NCI-H128 (cell line): Measurements from ENCODE around the gene CKAP4.
A peak's percentile ranks its signal among the peaks of the same experiment; 100 is the strongest.

Experiments used
- DNase-seq: peaks from one replicate; lab custom pipeline; 2025; ENCODE audit not compliant: unreplicated experiment; lab: John Stamatoyannopoulos, UW

The CKAP4 gene

GRCh38 chr12:106243620-106244019, 4.2 kb downstream of the CKAP4 start:
- DNase-seq = no peak

- no peak for DNase-seq
Measured at GRCh38 chr12:106240821-106241220, 7.0 kb downstream of the CKAP4 start.

GRCh38 chr12:106239951-106240335, 7.9 kb downstream of the CKAP4 start:
- DNase-seq = no peak

GRCh38 chr12:106239241-106239950, 8.4 kb downstream of the CKAP4 start:
- no peak for DNase-seq

GRCh38 chr12:106238146-106238545, 9.7 kb downstream of the CKAP4 start:
- DNase-seq = no peak

- no peak for DNase-seq
Measured at GRCh38 chr12:106235770-106236169, 12.1 kb downstream of the CKAP4 start.

GRCh38 chr12:106234449-106234848, 13.4 kb downstream of the CKAP4 start:
- DNase-seq = no peak

GRCh38 chr12:106233011-106233410, 14.8 kb downstream of the CKAP4 start:
- no peak for DNase-seq

- DNase-seq = no peak
Measured at GRCh38 chr12:106229036-106229591, 18.7 kb downstream of the CKAP4 start.

- no peak for DNase-seq
Measured at GRCh38 chr12:106228320-106228710, 19.5 kb downstream of the CKAP4 start.

- no peak for DNase-seq
Measured at GRCh38 chr12:106227641-106228319, 20.0 kb downstream of the CKAP4 start.

GRCh38 chr12:106226884-106227640, 20.8 kb downstream of the CKAP4 start:
- no peak for DNase-seq

GRCh38 chr12:106224355-106224706, 23.5 kb downstream of the CKAP4 start:
- DNase-seq = no peak

GRCh38 chr12:106223485-106224354, 24.1 kb downstream of the CKAP4 start:
- DNase-seq = peak; percentile 65

- DNase-seq = no peak
Measured at GRCh38 chr12:106220536-106220935, 27.3 kb downstream of the CKAP4 start.

GRCh38 chr12:106219043-106219442, 28.8 kb downstream of the CKAP4 start:
- no peak for DNase-seq

- DNase-seq = no peak
Measured at GRCh38 chr12:106217706-106218105, 30.1 kb downstream of the CKAP4 start.

GRCh38 chr12:106214571-106214970, 33.2 kb downstream of the CKAP4 start:
- DNase-seq = no peak

- no peak for DNase-seq
Measured at GRCh38 chr12:106213662-106214061, 34.2 kb downstream of the CKAP4 start.

GRCh38 chr12:106211973-106212372, 35.8 kb downstream of the CKAP4 start:
- DNase-seq = no peak
